SK-N-SH (cell line): ENCODE measurements around the gene OTOP2. TPM values are rescaled to one million over a fixed set of nuclear protein-coding genes. Genes with fewer than 3 reads are reported as not detected.
A peak's percentile ranks its signal among the peaks of the same experiment; 100 is the strongest.

Experiments
- CTCF ChIA-PET: fragments of 300-600, 350-600 bp; formaldehyde crosslinking; extraction: SDS; loops from one replicate; lab custom pipeline; 2021; lab: Yijun Ruan, JAX
- POLR2A ChIA-PET: fragments of 350-600 bp; sonication (Branson Sonifier 250); formaldehyde crosslinking; extraction: SDS; loops from one replicate; lab custom pipeline; 2020; ENCODE audit warnings: antibody characterized with exemption, inconsistent platforms; lab: Yijun Ruan, JAX
- DNase-seq: peaks from one replicate; pipeline ENCODE4 v3.0.0; 2012
- H2AFZ ChIP-seq: fragments of 200-600 bp; sonication (generic); 2 replicates; pipeline ENCODE4 v1.8.1; 2016; ENCODE audit warnings: antibody characterized with exemption, mild to moderate bottlenecking, low read depth
- H3F3A ChIP-seq: fragments of 200-600 bp; sonication (generic); replicated peaks from 2 replicates; pipeline ENCODE3; 2016; ENCODE audit warnings: antibody characterized with exemption, mild to moderate bottlenecking; ENCODE audit not compliant: insufficient read depth
- H3K27ac ChIP-seq, 2 experiments: fragments of 200-500 bp in 1 of 2; fragments of 200-600 bp in 1 of 2; sonication (Bioruptor generic) in 1 of 2; sonication (generic), shearing (Covaris generic) in 1 of 2; 2 replicates each; pipeline versions ENCODE4 v1.5.1 to v1.6.1; 2014 to 2016; ENCODE audit warnings: low read depth in 2 of 2, inconsistent platforms in 1 of 2, low read length in 1 of 2, mild to moderate bottlenecking in 1 of 2, mixed read lengths in 1 of 2
- H3K27me3 ChIP-seq: fragments of 200-600 bp; sonication (generic), shearing (Covaris generic); 2 replicates; pipeline ENCODE4 v1.6.1; 2016; ENCODE audit warnings: mixed run types; ENCODE audit not compliant: insufficient read depth
- H3K36me3 ChIP-seq, 2 experiments: fragments of 200-500 bp in 1 of 2; fragments of 200-600 bp in 1 of 2; sonication (Bioruptor generic) in 1 of 2; sonication (generic) in 1 of 2; replicated peaks in 1 of 2; 2 replicates each; pipeline versions ENCODE3 to v1.5.1; 2014 to 2016; ENCODE audit warnings: low read length in 1 of 2, mild to moderate bottlenecking in 1 of 2; ENCODE audit not compliant: insufficient read depth in 2 of 2, control insufficient read depth in 1 of 2
- H3K4me1 ChIP-seq, 2 experiments: fragments of 200-500 bp in 1 of 2; fragments of 200-600 bp in 1 of 2; sonication (Bioruptor generic) in 1 of 2; sonication (generic), shearing (Covaris generic) in 1 of 2; 2 replicates each; pipeline versions ENCODE4 v1.5.1 to v1.6.1; 2014 to 2016; ENCODE audit warnings: low read depth in 1 of 2, low read length in 1 of 2, mixed run types in 1 of 2; ENCODE audit not compliant: insufficient read depth in 2 of 2, control insufficient read depth in 1 of 2
- H3K4me2 ChIP-seq: fragments of 200-600 bp; sonication (generic), shearing (Covaris generic); 2 replicates; pipeline ENCODE4 v1.6.1; 2017; ENCODE audit warnings: mixed run types
- H3K4me3 ChIP-seq, 2 experiments: fragments of 200-500 bp in 1 of 2; fragments of 200-600 bp in 1 of 2; sonication (Bioruptor generic) in 1 of 2; sonication (generic), shearing (Covaris generic) in 1 of 2; 2 replicates each; pipeline versions ENCODE4 v1.5.1 to v1.8.1; 2014 to 2016; ENCODE audit warnings: low read depth in 2 of 2, inconsistent platforms in 1 of 2, low read length in 1 of 2, mild to moderate bottlenecking in 1 of 2, mixed read lengths in 1 of 2, moderate library complexity in 1 of 2
- H3K79me2 ChIP-seq: fragments of 200-600 bp; sonication (generic); 2 replicates; pipeline ENCODE4 v1.8.1; 2017; ENCODE audit warnings: mild to moderate bottlenecking; ENCODE audit not compliant: insufficient read depth
- H3K9ac ChIP-seq: fragments of 200-600 bp; sonication (generic); 2 replicates; pipeline ENCODE4 v1.6.1; 2017; ENCODE audit warnings: mixed run types
- H3K9me2 ChIP-seq: fragments of 200-600 bp; sonication (generic); 2 replicates; pipeline ENCODE4 v1.6.1; 2017; ENCODE audit warnings: mixed run types
- H3K9me3 ChIP-seq: fragments of 200-600 bp; sonication (generic); 2 replicates; pipeline ENCODE4 v1.6.1; 2017; ENCODE audit warnings: mixed run types, mild to moderate bottlenecking, moderate library complexity
- H4K20me1 ChIP-seq: fragments of 200-600 bp; sonication (generic); 2 replicates; pipeline ENCODE4 v1.6.1; 2017; ENCODE audit warnings: mild to moderate bottlenecking, mixed run types; ENCODE audit not compliant: insufficient read depth
- ELF1 ChIP-seq: IDR thresholded peaks from 2 replicates; pipeline ENCODE4 v1.4.0; 2012
- EP300 ChIP-seq, 2 experiments: IDR thresholded peaks; 2 replicates each; pipeline versions ENCODE4 v1.4.0 to v1.6.1; 2012; ENCODE audit warnings: borderline replicate concordance in 1 of 2, low read depth in 1 of 2, low read length in 1 of 2
- EZH2phosphoT487 ChIP-seq: fragments of 200-600 bp; sonication (generic); IDR thresholded peaks from 2 replicates; pipeline ENCODE4 v1.6.1; 2017; ENCODE audit warnings: low read depth, mixed run types, mild to moderate bottlenecking, antibody characterized with exemption, moderate library complexity, borderline replicate concordance
- FOXJ3 ChIP-seq: sonication (generic); formaldehyde crosslinking; IDR thresholded peaks from 2 replicates; pipeline ENCODE4 v1.5.1; 2020; ENCODE audit warnings: mild to moderate bottlenecking, missing genetic modification reagents
- GATA2 ChIP-seq: sonication (generic); formaldehyde crosslinking; IDR thresholded peaks from 2 replicates; pipeline ENCODE4 v1.5.0; 2020; ENCODE audit warnings: mild to moderate bottlenecking, missing genetic modification reagents
- IRF3 ChIP-seq: fragments of 150-350 bp; IDR thresholded peaks from 2 replicates; pipeline ENCODE4 v1.6.1; 2016; ENCODE audit warnings: mild to moderate bottlenecking, low read depth, low read length
- JUND ChIP-seq: IDR thresholded peaks from 2 replicates; pipeline ENCODE4 v1.4.0; 2012
- MEF2A ChIP-seq: IDR thresholded peaks from 2 replicates; pipeline ENCODE4 v1.4.0; 2012; ENCODE audit warnings: low read depth, borderline replicate concordance
- NFIC ChIP-seq: IDR thresholded peaks from 2 replicates; pipeline ENCODE4 v1.4.0; 2012; ENCODE audit warnings: borderline replicate concordance
- RAD21 ChIP-seq: IDR thresholded peaks from 2 replicates; pipeline ENCODE4 v1.6.1; 2012; ENCODE audit warnings: mild to moderate bottlenecking, low read length
- RCOR1 ChIP-seq: fragments of 150-350 bp; IDR thresholded peaks from 2 replicates; pipeline ENCODE4 v1.6.1; 2017; ENCODE audit warnings: antibody characterized with exemption, low read length
- SIN3A ChIP-seq: IDR thresholded peaks from 2 replicates; pipeline ENCODE4 v1.6.1; 2012; ENCODE audit warnings: low read depth, mild to moderate bottlenecking, low read length, moderate library complexity, borderline replicate concordance
- SMC3 ChIP-seq: IDR thresholded peaks from 2 replicates; pipeline ENCODE4 v1.6.1; 2012; ENCODE audit warnings: low read depth, low read length, improper control_type of control experiment
- TAF1 ChIP-seq: IDR thresholded peaks from 2 replicates; pipeline ENCODE4 v1.6.1; 2012; ENCODE audit warnings: low read depth, mild to moderate bottlenecking, low read length, moderate library complexity, borderline replicate concordance
- TCF12 ChIP-seq: IDR thresholded peaks from 2 replicates; pipeline ENCODE4 v1.4.0; 2012
- TEAD4 ChIP-seq: IDR thresholded peaks from 2 replicates; pipeline ENCODE4 v1.4.0; 2012; ENCODE audit warnings: mild to moderate bottlenecking, borderline replicate concordance; ENCODE audit not compliant: insufficient read depth
- USF2 ChIP-seq: fragments of 150-350 bp; IDR thresholded peaks from 2 replicates; pipeline ENCODE4 v1.6.1; 2017; ENCODE audit warnings: antibody characterized with exemption, low read length, low read depth, borderline replicate concordance
- WGBS: methylation state at CpG from one replicate; pipeline ENCODE4 v1.1.6; 2017; ENCODE audit warnings: low lambda C conversion rate; 5-methylcytosine and 5-hydroxymethylcytosine counted together
- polyA plus RNA-seq, 3 experiments: library from polyadenylated mRNA; depleted of rRNA; stranded (reverse); fragments of >200 nt; gene quantifications; 2 replicates each; pipeline ENCODE4 v1.2.3, GENCODE V29; 2012
- TF ChIP-seq, protein P1 (sequence below): IDR thresholded peaks from 2 replicates; pipeline ENCODE4 v1.4.0; 2012; ENCODE audit warnings: low read depth, borderline replicate concordance
- TF ChIP-seq, protein P2 (sequence below): IDR thresholded peaks from 2 replicates; pipeline ENCODE4 v1.4.0; 2012; ENCODE audit warnings: low read depth

OTOP2 gene, protein sequence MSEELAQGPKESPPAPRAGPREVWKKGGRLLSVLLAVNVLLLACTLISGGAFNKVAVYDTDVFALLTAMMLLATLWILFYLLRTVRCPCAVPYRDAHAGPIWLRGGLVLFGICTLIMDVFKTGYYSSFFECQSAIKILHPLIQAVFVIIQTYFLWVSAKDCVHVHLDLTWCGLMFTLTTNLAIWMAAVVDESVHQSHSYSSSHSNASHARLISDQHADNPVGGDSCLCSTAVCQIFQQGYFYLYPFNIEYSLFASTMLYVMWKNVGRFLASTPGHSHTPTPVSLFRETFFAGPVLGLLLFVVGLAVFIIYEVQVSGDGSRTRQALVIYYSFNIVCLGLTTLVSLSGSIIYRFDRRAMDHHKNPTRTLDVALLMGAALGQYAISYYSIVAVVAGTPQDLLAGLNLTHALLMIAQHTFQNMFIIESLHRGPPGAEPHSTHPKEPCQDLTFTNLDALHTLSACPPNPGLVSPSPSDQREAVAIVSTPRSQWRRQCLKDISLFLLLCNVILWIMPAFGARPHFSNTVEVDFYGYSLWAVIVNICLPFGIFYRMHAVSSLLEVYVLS
- polyA plus RNA-seq (2012; rRNA removed): not detected in 2 replicates
- not detected in 2 replicates for polyA plus RNA-seq (2012; cell fraction: cytosol; rRNA removed)
- not detected in 2 replicates for polyA plus RNA-seq (2012; cell fraction: nucleus; rRNA removed)

- POLR2A ChIA-PET: interaction anchor here (0.8 to 1.5 kb wide), 3 partner anchors 11 to 51 kb away, joined by 3 read pairs; partner anchors contain the start of gene OTOP3
- Histone ChIP-seq H4K20me1 (peaks cover 3% of the 10 kb centered on the region; the same call in 1 of the 2 replicates), H3F3A (no peaks in the 10 kb centered on the region), H3K4me2 (peak within 1 kb of the TSS; percentile 99), H3K79me2 (no peaks in the 10 kb centered on the region), H2AFZ (peak within 1 kb of the TSS; percentile 84; the same call in 1 of the 2 replicates), H3K27me3 (peaks cover 78% of the 10 kb centered on the region), H3K4me1 (peaks cover 0 to 19% of the 10 kb centered on the region in 2 experiments; a peak in 1 of 4 replicates), H3K27ac (no peak within 1 kb of the TSS), H3K9me3 (no peaks in the 10 kb centered on the region), H3K4me3 (peak within 1 kb of the TSS; percentile 42 to 62), H3K36me3 (no peaks in the 10 kb centered on the region), H3K9me2 (no peaks in the 10 kb centered on the region), H3K9ac (no peak within 1 kb of the TSS)
- DNase-seq: peak; percentile 67
- CTCF ChIA-PET: interaction anchor here (0.6 to 12.1 kb wide), 42 partner anchors 10 to 473 kb away, joined by 3 to 286 read pairs (median 5); partner anchors contain the start of genes CDR2L, FADS6, HID1 and MRPL58
- WGBS: 13% methylated on average over 36 of the region's 54 CpGs
- TF ChIP-seq MEF2A: no peak
- peak; percentile 48; the same call in 1 of the 2 replicates for TF ChIP-seq EZH2phosphoT487
These were observed at the start of gene OTOP2 for GRCh38 chr17:74924250-74924948. Gene OTOP2, plus strand, starts transcription at chr17:74924273. Its CDS starts 360 bp downstream, at chr17:74924633.

GRCh38 chr17:74874615-74875037 is 49.4 kb upstream of the OTOP2 start:
- no peak for DNase-seq
- Histone ChIP-seq H3K9ac (no peak overlapping the region), H2AFZ (no peak overlapping the region), H3K4me3 (no peak overlapping the region), H3K27ac (no peak overlapping the region), H3K4me2 (no peak overlapping the region; the same call in 1 of the 2 replicates), H3K36me3 (peaks cover 0 to 5% of the 10 kb centered on the region in 2 experiments), H3K79me2 (peaks cover 15% of the 10 kb centered on the region), H3K9me2 (no peaks in the 10 kb centered on the region), H3K27me3 (no peaks in the 10 kb centered on the region), H3K4me1 (peaks cover 12 to 19% of the 10 kb centered on the region in 2 experiments; a peak in 3 of 4 replicates), H4K20me1 (peaks cover 5% of the 10 kb centered on the region; the same call in 1 of the 2 replicates), H3K9me3 (no peaks in the 10 kb centered on the region), H3F3A (no peaks in the 10 kb centered on the region)
- POLR2A ChIA-PET: no interaction called here
- CTCF ChIA-PET: interaction anchor here (0.8 to 47.7 kb wide), 4 partner anchors 10 to 83 kb away, joined by 3 to 3869 read pairs (median 4); partner anchors contain the start of genes GRIN2C and NAT9
- TF ChIP-seq IRF3 (no peak), RCOR1 (no peak), TEAD4 (no peak), NFIC (no peak), FOXJ3 (CRISPR knock-in tag) (no peak), TAF1 (no peak), SIN3A (no peak), RAD21 (no peak), GATA2 (CRISPR knock-in tag) (no peak), USF2 (no peak), ELF1 (no peak), JUND (no peak), TCF12 (no peak), EP300 (IDR thresholded peaks at IDR 0.05; ENCODE audit: borderline replicate concordance in 1 of 2, low read depth in 1 of 2, low read length in 1 of 2) (no peak), SMC3 (no peak)
- TF ChIP-seq, protein P1, sequence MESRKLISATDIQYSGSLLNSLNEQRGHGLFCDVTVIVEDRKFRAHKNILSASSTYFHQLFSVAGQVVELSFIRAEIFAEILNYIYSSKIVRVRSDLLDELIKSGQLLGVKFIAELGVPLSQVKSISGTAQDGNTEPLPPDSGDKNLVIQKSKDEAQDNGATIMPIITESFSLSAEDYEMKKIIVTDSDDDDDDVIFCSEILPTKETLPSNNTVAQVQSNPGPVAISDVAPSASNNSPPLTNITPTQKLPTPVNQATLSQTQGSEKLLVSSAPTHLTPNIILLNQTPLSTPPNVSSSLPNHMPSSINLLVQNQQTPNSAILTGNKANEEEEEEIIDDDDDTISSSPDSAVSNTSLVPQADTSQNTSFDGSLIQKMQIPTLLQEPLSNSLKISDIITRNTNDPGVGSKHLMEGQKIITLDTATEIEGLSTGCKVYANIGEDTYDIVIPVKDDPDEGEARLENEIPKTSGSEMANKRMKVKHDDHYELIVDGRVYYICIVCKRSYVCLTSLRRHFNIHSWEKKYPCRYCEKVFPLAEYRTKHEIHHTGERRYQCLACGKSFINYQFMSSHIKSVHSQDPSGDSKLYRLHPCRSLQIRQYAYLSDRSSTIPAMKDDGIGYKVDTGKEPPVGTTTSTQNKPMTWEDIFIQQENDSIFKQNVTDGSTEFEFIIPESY: no peak
- TF ChIP-seq, protein P2, sequence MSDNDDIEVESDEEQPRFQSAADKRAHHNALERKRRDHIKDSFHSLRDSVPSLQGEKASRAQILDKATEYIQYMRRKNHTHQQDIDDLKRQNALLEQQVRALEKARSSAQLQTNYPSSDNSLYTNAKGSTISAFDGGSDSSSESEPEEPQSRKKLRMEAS: no peak
- 98% methylated on average over 5 of the region's 5 CpGs for WGBS
